Kidney (tissue), 14 donors: ENCODE measurements around the gene SH2D6. TPM values are rescaled to one million over a fixed set of nuclear protein-coding genes. Genes with fewer than 3 reads are reported as not detected.
A peak's percentile ranks its signal among the peaks of the same experiment; 100 is the strongest.

ENCODE experiments used
- DNase-seq, 5 donors: peaks; one replicate each; pipeline ENCODE4 v3.0.0-alpha.2; 2013 to 2020
- FAIRE-seq: peaks from 2 replicates; lab custom pipeline; 2012; peaks lifted over from hg19 to GRCh38; lab: Jason Lieb, UNC
- H3K27ac ChIP-seq, 2 donors: one replicate each; pipeline ENCODE4 v1.7.0; 2013; ENCODE audit warnings: low read depth in 2 of 2, low read length in 2 of 2, inconsistent platforms in 1 of 2
- H3K27me3 ChIP-seq: one replicate; pipeline ENCODE4 v1.7.1; 2013; ENCODE audit warnings: low read length, inconsistent platforms; ENCODE audit not compliant: control insufficient read depth, insufficient read depth
- H3K36me3 ChIP-seq, 3 donors: one replicate each; pipeline versions ENCODE4 v1.7.0 to v1.7.1; 2013; ENCODE audit warnings: low read length in 3 of 3, control low read depth in 1 of 3, inconsistent platforms in 1 of 3; ENCODE audit not compliant: insufficient read depth in 3 of 3, control insufficient read depth in 2 of 3
- H3K4me1 ChIP-seq, 3 donors: one replicate each; pipeline versions ENCODE4 v1.7.0 to v1.7.1; 2013; ENCODE audit warnings: low read length in 3 of 3, inconsistent platforms in 1 of 3, low read depth in 1 of 3; ENCODE audit not compliant: control insufficient read depth in 2 of 3, insufficient read depth in 2 of 3
- H3K4me3 ChIP-seq, 3 donors: one replicate each; pipeline versions ENCODE4 v1.7.0 to v1.8.1; 2013; ENCODE audit warnings: low read length in 3 of 3, control low read depth in 1 of 3, inconsistent platforms in 1 of 3
- H3K9ac ChIP-seq, 3 donors: one replicate each; pipeline versions ENCODE4 v1.7.0 to v1.7.1; 2013; ENCODE audit warnings: low read length in 3 of 3, control low read depth in 1 of 3, inconsistent platforms in 1 of 3
- H3K9me3 ChIP-seq, 3 donors: one replicate each; pipeline versions ENCODE4 v1.7.0 to v1.7.1; 2013; ENCODE audit warnings: low read length in 3 of 3, control low read depth in 1 of 3, inconsistent platforms in 1 of 3; ENCODE audit not compliant: control insufficient read depth in 2 of 3, insufficient read depth in 1 of 3
- CTCF ChIP-seq: IDR thresholded peaks from 3 replicates; pipeline ENCODE4 v1.5.1; 2012; ENCODE audit warnings: mild to moderate bottlenecking, moderate library complexity, borderline replicate concordance; ENCODE audit not compliant: insufficient read depth; ENCODE audit errors: extremely low read depth
- intact Hi-C: fragments of 100-400 bp; cut with DNase I; formaldehyde crosslinking; loops from one replicate; pipeline ENCODE4 v1.11.1; 2022
- polyA plus RNA-seq: library from polyadenylated mRNA; stranded (reverse); fragments of 350-450 nt; fragmentation: Illumina TruSeq; extraction: RNeasy Lipid Tissue Mini Kit (QIAGEN cat#74804); gene quantifications from one replicate; pipeline ENCODE4 v1.2.3, GENCODE V29; 2014; ENCODE audit warnings: low read depth, low replicate concordance; ENCODE audit not compliant: insufficient read depth
- total RNA-seq: library from RNA; stranded (reverse); fragmentation: NEBNext Ultra II Directional; extraction: Animal tissue kit (Norgen Biotek cat#: 25700); gene quantifications from one replicate; pipeline ENCODE4 v1.2.1, GENCODE V29; 2021
- donor health status: control.
- donor health status: control.
- donor health status: control.
- donor health status: control.
- donor health status: control.
- donor health status: DM: yes; HTN: yes; CAD: no.
- donor health status: Normal renal cell carcinoma (clear cell type).

SH2D6 gene
- total and polyA plus RNA-seq, 2 donors from 2014 or later = 0.98 to 3.2 TPM

DNA sequence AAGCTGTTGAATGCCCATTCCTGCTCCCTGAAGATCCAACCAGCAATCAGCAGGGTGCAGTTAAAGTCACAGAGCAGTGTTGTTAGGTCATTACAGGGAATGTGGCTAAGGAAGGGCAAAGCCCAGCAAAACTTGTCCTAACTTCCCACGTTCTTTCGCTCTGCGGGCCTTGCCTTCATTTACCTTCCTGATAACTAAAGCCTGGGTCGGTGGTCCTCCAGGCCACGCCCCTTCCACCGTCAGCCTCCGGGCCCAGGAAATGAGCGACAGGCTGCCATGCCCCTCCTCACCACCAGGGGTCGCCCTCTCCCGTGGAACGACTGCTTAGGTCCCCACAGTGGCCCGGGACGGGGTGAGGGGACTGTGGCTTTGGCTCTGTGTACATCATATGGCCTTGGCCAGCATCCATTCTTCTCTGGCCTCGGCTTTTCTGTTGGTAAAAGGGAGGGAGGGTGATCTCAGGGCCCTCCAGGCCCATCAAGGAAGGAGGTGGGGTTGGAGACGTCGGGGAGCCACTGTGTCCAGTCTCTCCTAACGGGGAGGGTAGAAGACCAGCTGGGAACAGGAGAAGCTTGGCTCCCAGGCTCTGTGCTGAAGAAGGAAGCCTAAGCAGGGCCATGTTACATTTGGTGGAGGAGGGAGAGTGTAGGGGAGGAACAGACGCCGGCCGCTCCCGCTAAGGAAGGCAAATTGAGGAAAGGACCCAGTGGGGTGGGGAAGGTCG, 2.2 kb downstream of the SH2D6 start:
- Histone ChIP-seq H3K27me3 (no peaks in the 10 kb centered on the region), H3K4me3 (peak overlapping the region; percentile 10 to 53 (median 22)), H3K27ac (peak overlapping the region; percentile 38 to 66), H3K4me1 (peaks cover 0 to 22% (median 16%) of the 10 kb centered on the region in 3 donors), H3K36me3 (no peaks in the 10 kb centered on the region), H3K9me3 (no peaks in the 10 kb centered on the region), H3K9ac (peak overlapping the region in 2 of 3 donors; percentile 10 to 44)
- peak; percentile 99 for TF ChIP-seq CTCF
- intact Hi-C loops = loop anchor here (5.0 kb wide), 1 partner anchor 132 kb away; no protein-coding TSS in a partner anchor
- FAIRE-seq (no peak), DNase-seq (peak; percentile 91 to 95 (median 94))

DNA sequence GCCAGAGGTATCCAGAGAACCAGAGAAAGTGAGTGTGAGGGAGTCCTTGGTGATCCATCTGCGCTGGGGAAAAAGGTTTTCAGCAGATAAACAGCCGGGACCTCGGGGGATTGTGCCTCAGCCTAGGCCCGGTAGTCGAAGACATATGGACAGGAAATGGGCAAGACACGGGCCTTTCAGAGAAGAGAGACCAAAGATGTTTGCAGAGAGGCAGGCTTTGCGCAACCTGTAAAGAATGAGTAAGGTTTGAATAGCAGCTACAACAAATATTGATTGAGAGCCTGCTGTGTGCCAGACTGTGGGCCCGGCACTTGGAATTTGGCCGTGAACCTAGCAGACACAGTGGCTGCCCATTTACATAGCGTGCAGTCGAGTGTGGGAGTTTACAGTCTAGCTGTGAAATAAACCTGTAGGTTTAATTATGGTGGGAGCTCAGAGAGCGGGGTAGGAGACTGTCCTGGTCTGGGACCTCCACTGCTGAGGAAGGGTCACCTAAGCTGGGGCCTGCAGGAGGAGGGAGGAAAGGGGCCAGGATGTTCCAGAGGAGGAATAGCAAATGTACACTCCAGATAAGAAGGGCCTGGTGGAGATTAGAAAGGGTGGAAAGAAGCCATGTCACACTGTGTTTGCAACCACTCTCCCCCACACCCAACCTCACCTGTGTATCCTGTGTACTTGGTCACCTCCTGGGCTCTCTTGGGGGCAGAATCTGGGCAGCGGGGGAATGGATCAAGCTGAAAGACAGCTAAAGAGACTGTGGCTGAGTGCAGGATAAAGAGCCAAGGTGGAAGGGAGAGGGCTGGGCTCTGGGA, 3.0 kb downstream of the SH2D6 start:
- Histone ChIP-seq H3K4me3 (no peak overlapping the region), H3K27me3 (no peaks in the 10 kb centered on the region), H3K36me3 (no peaks in the 10 kb centered on the region), H3K27ac (peak overlapping the region; percentile 38 to 66), H3K9ac (peak overlapping the region in 2 of 3 donors; percentile 10 to 44), H3K4me1 (peaks cover 0 to 22% (median 16%) of the 10 kb centered on the region in 3 donors), H3K9me3 (no peaks in the 10 kb centered on the region)
- TF ChIP-seq CTCF = no peak
- intact Hi-C loops = loop anchor here (5.0 kb wide), 1 partner anchor 131 kb away; no protein-coding TSS in a partner anchor
- FAIRE-seq = no peak
- DNase-seq = no peak

- no peak overlapping the region for H3K4me3 ChIP-seq
- intact Hi-C loops = loop anchor here (5.0 kb wide), 1 partner anchor 130 kb away; no protein-coding TSS in a partner anchor
- FAIRE-seq = no peak
- no peaks in the 10 kb centered on the region for H3K36me3 ChIP-seq
- TF ChIP-seq CTCF = no peak
- peaks cover 0 to 24% (median 15%) of the 10 kb centered on the region in 3 donors for H3K4me1 ChIP-seq
- H3K9ac ChIP-seq = no peak overlapping the region
- H3K9me3 ChIP-seq = no peaks in the 10 kb centered on the region
- DNase-seq = no peak
- no peak overlapping the region for H3K27ac ChIP-seq
- H3K27me3 ChIP-seq = no peaks in the 10 kb centered on the region
Measured at GRCh38 chr2:85422072-85422457, 3.6 kb downstream of the SH2D6 start.
